SK-N-SH treated with all-trans-retinoic acid at 6 μM for 48 hours (cell line): Measurements from ENCODE around the gene DTNB.

Source experiments
- ATAC-seq: fragments of 200-7000 bp; cut with Tn5 transposase; 3 replicates; pipeline ENCODE4 v1.9.1; 2020; ENCODE audit warnings: mild to moderate bottlenecking, moderate library complexity
- ARNTL ChIP-seq: fragments of 450-650 bp; formaldehyde crosslinking; IDR thresholded peaks from 2 replicates; pipeline ENCODE4 v1.5.0; 2020; ENCODE audit warnings: low read depth, mild to moderate bottlenecking, moderate library complexity, borderline replicate concordance
- BACH2 ChIP-seq: fragments of 250-450 bp; sonication (Bioruptor Pico); IDR thresholded peaks from 2 replicates; pipeline ENCODE4 v1.9.0; 2021; ENCODE audit warnings: mild to moderate bottlenecking, borderline replicate concordance
- CSDC2 ChIP-seq: fragments of 250-450 bp; sonication (Bioruptor Pico); IDR thresholded peaks from 2 replicates; pipeline ENCODE4 v1.5.0; 2020; ENCODE audit warnings: mild to moderate bottlenecking, moderate library complexity
- CSRNP3 ChIP-seq: fragments of 250-450 bp; sonication (Bioruptor Pico); IDR thresholded peaks from 2 replicates; pipeline ENCODE4 v1.5.1; 2021; ENCODE audit warnings: mild to moderate bottlenecking, moderate library complexity
- ESRRG ChIP-seq: fragments of 250-450 bp; sonication (Bioruptor Pico); IDR thresholded peaks from 2 replicates; pipeline ENCODE4 v1.6.1; 2021; ENCODE audit warnings: mild to moderate bottlenecking
- GLIS3 ChIP-seq: fragments of 250-450 bp; sonication (Bioruptor Pico); IDR thresholded peaks from 2 replicates; pipeline ENCODE4 v1.5.0; 2020; ENCODE audit warnings: mild to moderate bottlenecking, moderate library complexity
- ISL1 ChIP-seq: fragments of 250-450 bp; sonication (Bioruptor Pico); IDR thresholded peaks from 2 replicates; pipeline ENCODE4 v2.1.2; 2022; ENCODE audit warnings: mild to moderate bottlenecking, moderate library complexity
- OSR1 ChIP-seq: fragments of 250-450 bp; sonication (Bioruptor Pico); IDR thresholded peaks from 2 replicates; pipeline ENCODE4 v1.8.0; 2022; ENCODE audit warnings: moderate library complexity, mild to moderate bottlenecking, inconsistent platforms
- PATZ1 ChIP-seq: fragments of 250-450 bp; sonication (Bioruptor Pico); IDR thresholded peaks from 2 replicates; pipeline ENCODE4 v1.8.0; 2020; ENCODE audit warnings: mild to moderate bottlenecking, moderate library complexity, borderline replicate concordance
- POU6F1 ChIP-seq: fragments of 250-450 bp; sonication (Bioruptor Pico); IDR thresholded peaks from 2 replicates; pipeline ENCODE4 v1.8.0; 2021; ENCODE audit warnings: low read depth, mild to moderate bottlenecking, moderate library complexity, borderline replicate concordance
- PPARA ChIP-seq: fragments of 250-450 bp; sonication (Bioruptor Pico); IDR thresholded peaks from 2 replicates; pipeline ENCODE4 v1.5.0; 2020; ENCODE audit warnings: mild to moderate bottlenecking, borderline replicate concordance
- RARB ChIP-seq: fragments of 250-450 bp; sonication (Bioruptor Pico); IDR thresholded peaks from 2 replicates; pipeline ENCODE4 v1.8.0; 2021; ENCODE audit warnings: mild to moderate bottlenecking, moderate library complexity
- SNAI2 ChIP-seq: fragments of 250-450 bp; sonication (Bioruptor Pico); IDR thresholded peaks from 2 replicates; pipeline ENCODE4 v1.5.0; 2020; ENCODE audit warnings: mild to moderate bottlenecking, moderate library complexity
- TCF4 ChIP-seq: fragments of 250-450 bp; sonication (Bioruptor Pico); IDR thresholded peaks from 2 replicates; pipeline ENCODE4 v1.8.0; 2021; ENCODE audit warnings: mild to moderate bottlenecking, moderate library complexity, borderline replicate concordance
- TOX ChIP-seq: fragments of 250-450 bp; sonication (Bioruptor Pico); IDR thresholded peaks from 2 replicates; pipeline ENCODE4 v1.8.0; 2021; ENCODE audit warnings: mild to moderate bottlenecking, moderate library complexity, borderline replicate concordance
- TSHZ2 ChIP-seq: fragments of 250-450 bp; sonication (Bioruptor Pico); IDR thresholded peaks from 2 replicates; pipeline ENCODE4 v1.5.0; 2020; ENCODE audit warnings: mild to moderate bottlenecking, moderate library complexity
- ZC3H10 ChIP-seq: fragments of 250-450 bp; sonication (Bioruptor Pico); IDR thresholded peaks from 2 replicates; pipeline ENCODE4 v1.5.1; 2021; ENCODE audit warnings: mild to moderate bottlenecking, moderate library complexity
- ZFP3 ChIP-seq: fragments of 250-450 bp; sonication (Bioruptor Pico); IDR thresholded peaks from 2 replicates; pipeline ENCODE4 v1.5.0; 2020; ENCODE audit warnings: mild to moderate bottlenecking, moderate library complexity
- ZFP30 ChIP-seq: fragments of 450-650 bp; formaldehyde crosslinking; IDR thresholded peaks from 2 replicates; pipeline ENCODE4 v1.5.0; 2022; ENCODE audit warnings: mild to moderate bottlenecking, moderate library complexity
- ZNF565 ChIP-seq: fragments of 450-650 bp; formaldehyde crosslinking; conservative IDR thresholded peaks from 2 replicates; pipeline ENCODE4 v1.5.0; 2020; ENCODE audit warnings: low read depth, mild to moderate bottlenecking, moderate library complexity
- ZNF70 ChIP-seq: fragments of 450-650 bp; formaldehyde crosslinking; IDR thresholded peaks from 2 replicates; pipeline ENCODE4 v1.5.0; 2020; ENCODE audit warnings: mild to moderate bottlenecking, moderate library complexity
- ZNF8 ChIP-seq: fragments of 450-650 bp; formaldehyde crosslinking; IDR thresholded peaks from 2 replicates; pipeline ENCODE4 v1.5.0; 2020; ENCODE audit warnings: mild to moderate bottlenecking, moderate library complexity

DTNB gene

DNA sequence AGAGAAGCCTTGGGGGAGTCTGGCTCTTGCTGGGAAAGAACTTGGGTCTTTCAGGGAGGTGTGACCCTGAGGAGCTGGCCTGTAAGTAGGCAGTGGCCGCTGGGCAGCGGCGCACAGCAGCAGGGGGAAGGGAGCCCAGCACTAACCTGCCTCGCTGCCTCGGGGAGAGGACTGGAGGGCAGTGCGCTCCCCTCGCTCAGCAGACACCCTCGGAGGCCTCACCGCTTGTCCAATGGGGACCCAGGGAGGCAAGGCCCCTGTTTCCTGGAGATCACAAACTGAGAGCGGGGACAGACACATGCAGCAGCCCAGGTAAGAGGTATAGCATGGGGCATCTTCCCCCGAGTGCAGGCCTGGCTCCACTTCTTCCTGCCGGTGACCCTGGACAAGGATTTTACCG, 335.0 kb downstream of the DTNB start (continued):
- TF ChIP-seq GLIS3 (CRISPR knock-in tag) (no peak), ZNF565 (CRISPR knock-in tag) (no peak), BACH2 (CRISPR knock-in tag) (no peak), SNAI2 (CRISPR knock-in tag) (no peak), ZFP3 (CRISPR knock-in tag) (no peak), RARB (CRISPR knock-in tag) (no peak), TOX (CRISPR knock-in tag) (no peak)

GRCh38 chr2:25337891-25338290, 335.5 kb downstream of the DTNB start:
- no peak for ATAC-seq
- no peak for TF ChIP-seq TCF4 (CRISPR knock-in tag)

DNA sequence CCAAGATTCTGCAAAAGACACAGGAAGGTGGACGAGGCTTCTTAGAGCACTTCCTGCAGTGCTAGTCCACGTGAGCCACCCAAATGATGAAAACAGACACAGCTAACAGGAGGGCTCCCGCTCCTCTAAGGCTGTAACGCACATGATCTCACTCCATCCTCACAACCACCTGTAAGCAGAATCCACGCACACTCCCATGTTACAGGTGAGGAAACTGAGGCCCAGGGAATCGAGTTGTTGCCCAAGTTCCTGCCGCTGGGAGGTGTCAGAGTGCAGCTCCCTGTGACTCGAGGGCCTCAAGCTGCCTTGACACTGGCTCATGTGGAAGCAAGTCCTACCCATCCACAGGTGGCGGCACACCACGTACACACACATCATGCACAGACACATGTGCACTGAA, 336.1 kb downstream of the DTNB start:
- ATAC-seq, result no peak
- no peak for TF ChIP-seq SNAI2 (CRISPR knock-in tag)
- TF ChIP-seq ESRRG (CRISPR knock-in tag), result no peak
- TF ChIP-seq ISL1 (CRISPR knock-in tag), result no peak
- no peak for TF ChIP-seq ZNF70
- TF ChIP-seq TSHZ2 (CRISPR knock-in tag), result no peak
- TF ChIP-seq ARNTL (CRISPR knock-in tag), result no peak
- TF ChIP-seq ZFP3 (CRISPR knock-in tag), result no peak
- TF ChIP-seq POU6F1 (CRISPR knock-in tag), result no peak
- no peak for TF ChIP-seq PPARA (CRISPR knock-in tag)
- TF ChIP-seq GLIS3 (CRISPR knock-in tag), result no peak
- no peak for TF ChIP-seq CSRNP3
- TF ChIP-seq ZFP30 (CRISPR knock-in tag), result no peak
- TF ChIP-seq BACH2 (CRISPR knock-in tag), result no peak
- no peak for TF ChIP-seq ZNF8
- TF ChIP-seq ZC3H10 (CRISPR knock-in tag), result no peak
- no peak for TF ChIP-seq TCF4 (CRISPR knock-in tag)
- TF ChIP-seq TOX (CRISPR knock-in tag), result no peak
- no peak for TF ChIP-seq OSR1 (CRISPR knock-in tag)
- no peak for TF ChIP-seq CSDC2 (CRISPR knock-in tag)
- TF ChIP-seq, all 23 proteins: peak for 0

DNA sequence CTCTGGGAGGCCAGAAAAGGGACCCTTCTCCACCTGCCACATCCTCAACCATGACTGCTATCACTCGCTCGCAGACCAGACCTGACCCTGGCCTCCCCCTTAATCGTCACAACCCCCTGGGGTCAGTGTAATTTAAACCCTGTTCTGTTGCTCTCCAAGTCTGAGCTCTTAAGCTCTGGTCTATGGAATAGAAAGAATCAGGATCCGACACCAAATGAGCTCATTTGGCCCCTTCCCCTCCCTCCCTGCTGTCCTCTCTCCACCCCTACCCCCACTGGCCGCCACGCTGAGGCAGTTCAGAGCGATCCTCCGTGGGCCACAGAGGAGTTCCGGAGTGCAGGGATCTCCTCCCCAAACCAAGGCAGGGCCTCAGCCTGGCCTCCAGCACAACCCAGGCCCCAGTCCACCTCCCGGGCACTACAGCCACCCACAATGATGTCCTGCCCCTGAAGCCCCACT, 337.0 kb downstream of the DTNB start:
- TF ChIP-seq ZNF8, result no peak
- TF ChIP-seq PATZ1 (CRISPR knock-in tag), result no peak
- TF ChIP-seq ZNF565 (CRISPR knock-in tag), result no peak
- no peak for TF ChIP-seq SNAI2 (CRISPR knock-in tag)
- TF ChIP-seq POU6F1 (CRISPR knock-in tag), result no peak
- no peak for TF ChIP-seq ESRRG (CRISPR knock-in tag)
- ATAC-seq, result no peak
